Activated T-helper 1 cell treated with Interleukin-2 at 50 U/mL for 16 hours (primary cell): ENCODE results near the gene ST3GAL5.
"Not testable (repeated sequence)": the region's sequence is repeated elsewhere in the genome, so short reads cannot be mapped to it uniquely, and the experiment has no call there.

Source experiments
- DNase-seq: peaks from one replicate; pipeline ENCODE4 v3.0.0-alpha.2; 2020; ENCODE audit warnings: low read depth

The ST3GAL5 gene

DNA sequence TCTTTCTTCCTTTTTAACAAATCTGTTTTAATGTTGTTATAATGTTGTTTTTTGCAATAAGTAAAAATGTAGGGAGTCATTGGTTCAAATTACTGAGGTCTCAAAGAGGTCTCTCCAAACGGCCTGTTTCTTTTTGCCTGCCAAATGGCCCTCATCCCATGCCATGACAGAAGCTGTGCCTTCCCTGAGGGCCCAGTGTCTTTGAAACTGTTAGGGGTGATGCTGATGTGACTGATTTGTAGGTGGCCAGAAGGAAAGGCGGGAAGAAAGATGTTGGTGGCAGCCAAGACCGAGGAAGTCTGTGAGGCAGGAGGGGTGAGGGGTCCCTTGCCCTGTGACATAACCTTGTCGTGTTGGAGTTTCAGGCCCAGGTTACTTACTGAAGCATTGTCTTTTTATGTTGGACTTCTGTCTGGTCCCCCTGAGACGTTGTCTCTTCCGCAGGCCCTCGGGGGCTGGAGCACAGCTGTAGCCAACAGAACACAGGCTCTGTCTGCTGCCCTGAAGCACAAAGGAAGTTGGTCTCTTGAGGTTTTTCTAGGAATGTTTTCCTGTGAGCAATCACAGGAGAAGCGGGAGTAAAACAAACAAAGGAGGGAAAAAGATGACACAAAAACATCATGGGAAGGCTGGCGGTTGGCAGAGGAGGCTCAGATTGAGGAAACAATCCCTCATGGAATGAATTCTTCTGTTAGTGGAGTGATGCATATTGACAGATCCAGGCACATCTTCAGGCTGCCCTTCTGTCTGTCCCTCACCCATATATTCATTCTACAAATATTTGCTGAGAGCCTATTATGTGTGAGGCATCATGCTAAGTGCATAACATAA is 4.9 kb upstream of the ST3GAL5 start:
- DNase-seq = no peak

DNA sequence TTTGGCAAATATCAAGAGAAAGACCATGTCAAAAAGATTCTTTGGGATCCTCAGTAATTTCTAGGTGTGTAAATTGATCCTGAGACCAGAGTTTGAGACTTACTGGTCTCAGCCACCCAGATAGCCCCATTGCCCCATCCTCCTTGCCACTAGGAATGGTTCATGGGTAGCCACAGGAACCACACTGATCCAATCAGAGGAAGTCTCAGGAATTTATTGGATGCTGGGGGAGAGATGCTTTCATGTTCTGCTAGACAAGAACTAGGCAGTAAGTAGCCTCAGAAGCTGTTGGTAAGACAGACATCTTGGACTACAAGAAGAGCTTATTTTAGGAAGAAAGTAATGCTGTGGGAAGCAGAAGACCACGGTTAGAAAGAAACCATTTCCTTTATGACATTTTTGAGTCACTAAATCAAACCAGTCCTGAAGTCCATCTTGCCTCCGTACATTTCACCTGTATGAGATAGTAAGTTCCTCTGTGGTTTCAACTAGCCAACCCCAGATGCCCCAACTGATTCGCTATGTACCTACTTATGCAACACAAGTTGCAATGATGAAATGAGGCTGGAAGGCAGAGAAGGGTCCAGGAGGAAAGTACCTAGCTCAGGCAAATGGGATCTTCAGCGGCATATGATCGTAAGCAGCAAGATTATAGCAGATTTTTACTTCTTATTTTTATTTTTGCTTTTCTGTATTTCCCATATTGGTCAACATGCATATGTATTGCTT is 3.6 kb upstream of the ST3GAL5 start:
- no peak for DNase-seq

DNA sequence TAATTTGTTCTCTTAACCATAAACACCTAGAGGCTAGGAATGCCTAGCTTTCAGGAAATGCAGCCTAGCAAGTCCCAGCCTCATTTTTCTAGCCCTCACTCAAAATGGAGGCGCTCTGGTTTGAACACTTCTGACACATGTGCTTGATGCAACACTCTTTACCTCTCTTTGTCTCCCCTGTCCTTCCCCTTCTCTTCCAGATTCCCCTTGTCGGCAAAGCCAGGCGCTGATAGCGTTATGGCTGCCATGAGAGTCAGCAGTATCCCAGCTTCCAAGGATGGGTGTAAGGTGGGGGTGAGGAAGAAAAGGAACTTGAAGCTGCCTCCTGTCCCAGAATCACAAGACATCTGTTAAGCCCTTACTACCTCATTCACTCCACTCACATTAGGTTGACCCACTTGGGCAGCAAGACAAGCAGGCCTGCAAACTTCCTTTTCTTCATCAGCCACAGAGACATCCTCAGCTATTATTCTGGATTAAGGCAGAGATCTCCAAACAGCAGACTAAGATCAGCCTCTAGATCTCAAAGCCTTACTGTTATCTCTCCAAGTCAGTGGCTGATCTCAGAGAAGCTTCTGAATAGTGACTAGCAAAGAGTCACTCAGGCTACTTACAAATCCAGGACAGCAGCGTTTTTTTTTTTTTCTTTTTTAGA is 1.9 kb upstream of the ST3GAL5 start:
- DNase-seq = no peak

DNA sequence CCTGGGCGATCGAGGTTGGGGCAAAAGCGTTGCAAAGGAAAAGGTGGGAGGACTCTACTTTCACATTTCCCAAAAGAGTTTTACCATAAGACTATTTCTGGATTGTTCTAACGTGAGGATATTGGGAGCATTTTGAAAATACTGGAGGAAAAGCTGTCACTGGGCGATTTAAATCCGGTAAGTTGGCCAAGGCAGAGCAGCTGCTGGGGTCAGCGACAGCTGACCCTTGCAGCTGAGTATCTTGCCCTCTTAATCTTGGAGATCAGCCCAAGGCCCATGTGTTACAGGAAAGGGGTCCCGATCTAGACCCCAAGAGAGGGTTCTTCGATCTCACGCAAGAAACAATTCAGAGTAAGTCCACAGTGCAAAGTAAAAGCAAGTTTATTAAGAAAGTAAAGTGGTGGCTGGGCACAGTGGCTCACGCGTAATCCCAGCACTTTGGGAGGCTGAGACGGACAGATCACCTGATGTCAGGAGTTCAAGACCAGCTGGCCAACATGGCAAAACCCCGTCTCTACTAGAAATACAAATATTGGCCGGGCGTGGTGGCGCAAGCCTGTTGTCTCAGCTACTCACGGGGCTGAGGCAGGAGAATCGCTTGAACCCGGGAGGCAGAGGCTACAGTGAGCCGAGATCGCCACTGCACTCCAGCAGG is 964 bp upstream of the ST3GAL5 start:
- DNase-seq = no peak

DNA sequence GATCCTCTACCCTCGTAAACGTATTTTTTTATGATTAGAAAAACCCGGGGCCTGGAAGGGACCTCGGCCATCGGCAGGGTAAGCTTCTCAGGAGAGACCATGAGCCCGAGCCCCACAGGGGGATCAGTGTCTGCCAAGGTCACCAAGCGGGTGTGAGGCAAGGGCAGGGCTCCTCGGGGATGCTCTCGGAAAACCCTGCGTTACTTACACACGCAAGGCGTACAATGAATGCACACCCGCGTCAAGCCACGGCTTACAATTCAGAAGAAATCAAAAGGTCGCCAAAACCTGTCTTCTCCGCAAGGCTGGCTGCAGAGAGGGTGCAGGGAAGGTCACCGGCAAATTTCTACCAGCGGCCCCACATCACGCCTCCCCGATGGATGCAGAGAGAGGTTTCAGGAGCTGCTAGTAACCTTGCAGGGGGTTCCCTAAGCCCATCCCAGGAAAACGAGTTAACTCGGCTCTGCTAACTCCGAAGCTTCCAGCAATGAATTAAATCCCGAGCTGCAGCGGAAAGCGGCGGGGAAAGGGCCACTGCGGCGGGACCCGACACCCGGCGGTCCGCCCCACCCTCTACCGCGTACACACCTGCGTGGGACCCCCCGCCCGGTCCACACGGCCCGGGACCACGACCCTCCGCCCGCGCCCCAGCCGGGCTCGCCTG is 638 bp downstream of the ST3GAL5 start:
- DNase-seq = peak; percentile 3

DNA sequence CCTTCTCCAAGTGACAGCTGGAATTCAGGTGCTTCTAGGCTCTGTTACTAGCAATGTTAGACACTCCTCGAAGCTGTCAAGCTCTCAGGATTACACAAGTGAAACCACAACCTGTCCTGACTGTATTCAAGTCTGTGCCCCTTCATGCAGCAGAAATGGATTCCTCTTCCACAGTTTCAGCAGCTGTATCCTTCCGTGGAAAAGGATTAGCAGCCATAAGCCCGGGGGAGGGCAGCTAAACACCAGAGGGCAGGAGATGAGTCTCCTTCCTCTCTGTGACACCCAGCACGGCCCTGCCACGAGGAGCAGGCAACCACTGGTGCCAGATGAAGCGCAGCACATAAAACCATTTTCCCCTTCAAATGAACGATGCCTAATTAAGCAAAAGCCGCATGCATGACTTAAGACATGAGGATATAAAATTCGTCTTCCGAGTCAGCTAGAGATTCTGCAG is 1.2 kb downstream of the ST3GAL5 start:
- DNase-seq = peak; percentile 22

DNA sequence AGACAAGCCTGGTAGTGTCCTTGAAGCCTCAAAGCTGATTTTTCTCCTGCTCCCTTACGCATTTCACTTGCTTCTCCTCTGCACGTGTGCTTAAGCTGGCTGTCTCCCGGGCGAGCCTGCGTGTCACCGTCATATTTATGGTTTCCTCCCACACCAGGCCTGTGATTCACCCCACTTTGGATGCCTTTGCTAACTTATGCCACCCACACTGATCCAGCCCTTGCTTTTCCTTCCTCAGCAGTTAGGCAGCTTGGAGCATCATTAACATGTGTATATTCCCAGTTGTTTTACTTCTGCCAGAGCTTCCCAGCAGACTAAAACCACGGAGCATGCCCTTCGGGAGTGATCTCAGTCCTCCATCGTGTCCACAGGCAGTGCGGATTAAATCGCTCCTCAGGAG is 2.2 kb downstream of the ST3GAL5 start:
- peak; percentile 10 for DNase-seq

DNA sequence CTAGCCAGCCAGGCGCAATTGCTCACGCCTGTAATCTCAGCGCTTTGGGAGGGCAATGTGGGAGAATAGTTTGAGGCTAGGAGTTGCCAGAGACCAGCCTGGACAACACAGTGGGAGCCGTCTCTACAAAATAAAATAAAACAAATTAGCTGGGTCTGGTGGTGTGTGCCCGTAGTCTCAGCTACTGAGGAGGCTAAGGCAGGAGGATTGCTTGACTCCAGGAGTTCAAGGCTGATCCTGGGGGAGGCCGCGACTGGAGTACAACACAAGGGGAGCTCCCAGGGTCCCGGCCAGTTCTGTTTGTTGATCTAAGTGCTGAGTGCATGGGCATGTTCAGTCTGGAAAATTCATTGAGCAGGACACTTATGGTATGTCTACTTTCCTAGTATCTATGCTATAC is 2.6 kb downstream of the ST3GAL5 start:
- no peak for DNase-seq

DNA sequence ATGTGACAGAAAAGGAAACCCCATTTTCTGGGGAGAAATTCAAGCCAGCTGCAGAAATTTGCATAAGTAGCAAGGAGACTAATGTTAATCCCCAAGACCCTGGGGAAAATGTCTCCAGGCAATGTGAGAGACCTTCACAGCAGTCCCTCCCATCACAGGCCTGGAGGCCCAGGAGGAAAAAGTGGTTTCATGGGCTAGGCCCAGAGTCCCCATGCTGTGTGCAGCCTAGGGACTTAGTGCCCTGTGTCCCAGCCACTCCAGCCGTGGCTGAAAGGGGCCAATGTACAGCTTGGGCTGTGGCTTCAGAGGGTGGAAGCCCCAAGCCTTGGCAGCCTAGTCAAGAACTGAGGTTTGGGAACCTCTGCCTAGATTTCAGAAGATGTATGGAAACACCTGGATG is 7.0 kb downstream of the ST3GAL5 start:
- not testable (repeated sequence) for DNase-seq

DNA sequence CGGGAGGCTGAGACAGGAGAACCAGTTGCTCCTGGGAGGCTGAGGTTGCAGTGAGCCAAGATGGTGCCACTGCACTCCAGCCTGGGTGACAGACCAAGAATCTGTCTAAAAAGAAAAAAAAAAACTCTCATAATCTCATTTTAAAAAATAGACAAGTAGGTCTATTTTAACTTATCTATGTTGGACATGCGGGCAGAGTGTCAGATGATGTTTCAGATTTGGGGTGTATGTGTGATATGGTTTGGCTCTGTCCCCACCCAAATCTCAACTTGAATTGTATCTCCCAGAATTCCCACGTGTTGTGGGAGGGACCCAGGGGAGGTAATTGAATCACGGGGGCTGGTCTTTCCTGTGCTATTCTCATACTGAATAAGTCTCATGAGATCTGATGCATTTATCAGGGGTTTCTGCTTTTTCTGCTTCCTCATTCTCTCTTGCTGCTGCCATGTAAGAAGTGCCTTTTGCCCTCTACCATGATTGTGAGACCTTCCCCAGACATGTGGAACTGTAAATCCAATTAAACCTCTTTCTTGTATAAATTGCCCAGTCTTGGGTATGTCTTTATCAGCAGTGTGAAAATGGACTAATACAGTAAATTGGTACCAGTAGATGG is 8.0 kb downstream of the ST3GAL5 start:
- DNase-seq = not testable (repeated sequence)

DNA sequence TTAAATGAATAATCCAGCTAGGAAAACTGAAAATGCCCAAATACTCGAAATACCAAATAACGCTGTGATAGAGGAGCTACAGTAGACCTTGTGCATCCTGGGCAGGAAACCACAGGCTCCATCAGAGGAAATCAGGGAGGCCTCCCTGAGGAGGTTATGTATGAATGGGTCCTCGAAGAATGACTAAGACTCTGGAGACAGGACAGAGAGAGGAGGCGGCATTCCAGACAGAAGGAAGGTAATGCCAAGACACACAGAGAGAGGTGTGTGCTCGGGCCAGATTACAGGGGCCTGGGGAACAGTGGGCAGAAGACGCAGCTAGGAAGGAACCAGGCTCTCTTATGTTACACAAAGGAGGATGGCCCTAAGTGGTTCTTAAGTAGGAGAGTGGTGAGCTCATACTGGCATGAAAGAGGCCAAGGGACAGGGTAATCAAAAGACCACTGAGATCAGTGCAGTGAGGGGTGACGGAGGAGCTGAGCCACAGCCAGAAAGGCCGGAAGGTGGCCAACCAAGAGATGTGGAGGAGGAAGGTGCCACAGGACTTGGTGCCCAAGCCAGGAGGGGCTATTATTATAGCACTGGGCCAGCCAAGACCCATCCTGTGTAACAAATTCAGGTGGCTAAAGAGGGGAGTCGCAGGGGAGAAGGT is 9.9 kb downstream of the ST3GAL5 start:
- no peak for DNase-seq

DNA sequence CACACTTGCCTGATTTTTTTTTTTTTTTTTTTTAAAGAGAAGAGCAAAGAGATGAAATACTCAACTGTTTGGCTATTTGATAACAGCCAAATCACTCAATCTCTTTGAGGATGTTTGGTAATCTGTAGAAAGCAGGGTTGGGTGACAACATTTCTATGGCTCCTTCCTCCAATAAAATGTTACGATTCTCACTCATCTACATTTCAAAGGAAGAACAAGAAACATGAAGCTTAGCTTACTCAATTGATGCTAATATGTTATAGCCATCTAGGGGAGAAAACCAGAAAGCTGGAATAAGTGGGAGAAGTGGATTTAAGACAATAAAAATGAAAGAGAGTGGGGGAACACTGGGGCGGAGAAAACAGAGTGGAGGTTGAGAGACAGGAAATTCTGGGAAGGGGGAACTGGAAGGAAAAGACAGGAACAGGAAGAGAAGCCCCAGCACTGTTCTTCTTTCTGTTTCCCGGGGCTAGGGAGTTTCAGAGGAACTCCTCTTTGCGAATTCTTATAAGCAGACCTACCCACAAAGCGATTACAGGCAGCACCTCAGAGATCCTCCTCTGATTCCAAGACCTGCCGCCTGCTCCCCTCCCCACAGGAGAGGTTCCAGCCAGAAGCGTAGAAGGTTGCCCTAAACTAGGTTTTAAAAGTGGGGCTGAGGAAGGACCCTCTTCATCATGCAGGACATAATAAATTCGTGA is 13.3 kb downstream of the ST3GAL5 start:
- DNase-seq = no peak

DNA sequence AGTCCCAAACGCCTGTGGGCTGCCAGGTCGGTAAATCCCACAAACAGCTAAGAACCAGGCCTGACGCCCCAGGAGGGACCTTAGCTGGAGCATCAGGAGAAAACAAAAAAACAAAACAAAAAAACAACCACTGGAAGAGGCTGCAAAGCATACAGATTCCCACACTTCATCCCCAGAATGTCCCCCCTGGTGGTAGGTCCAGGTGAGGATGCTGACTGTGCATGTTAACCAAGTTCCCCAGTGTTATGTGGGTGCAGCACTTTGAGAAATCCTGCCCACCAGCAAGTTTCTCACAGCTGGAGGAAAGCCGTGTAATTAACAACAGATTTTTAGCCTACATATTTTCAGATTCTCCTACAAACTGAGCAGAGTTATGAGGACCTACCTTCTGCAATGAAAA is 15.1 kb downstream of the ST3GAL5 start:
- DNase-seq = no peak

DNA sequence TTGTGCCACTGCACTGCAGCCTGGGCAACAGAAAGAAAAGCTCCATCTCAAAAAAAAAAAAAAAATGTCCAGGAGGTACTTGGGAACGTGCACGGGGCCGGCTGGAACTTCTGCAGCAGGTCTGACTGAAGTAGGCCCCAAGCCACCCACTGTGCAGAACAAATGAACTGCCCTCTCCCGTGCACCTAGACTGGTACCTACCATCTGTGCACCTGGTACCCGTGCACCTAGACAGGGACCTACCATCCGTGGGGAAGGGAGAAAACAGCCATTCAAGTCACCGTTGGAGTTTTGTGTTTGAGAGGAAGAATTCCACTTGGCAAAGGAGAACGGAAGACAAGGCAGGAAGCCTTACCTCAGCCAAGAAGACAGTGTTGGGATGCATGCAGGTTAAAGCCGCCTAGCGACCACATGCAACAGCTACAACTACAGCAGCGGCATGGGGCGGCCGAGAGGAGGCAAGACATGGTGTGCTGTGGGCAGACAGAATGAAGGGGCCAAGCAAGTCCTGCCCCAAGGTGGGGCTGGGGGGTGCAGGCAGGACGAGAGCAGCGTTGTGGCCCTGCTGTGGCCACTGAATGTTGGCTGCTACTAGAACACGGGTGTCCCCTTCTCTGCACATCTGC is 16.1 kb downstream of the ST3GAL5 start:
- DNase-seq = no peak

DNA sequence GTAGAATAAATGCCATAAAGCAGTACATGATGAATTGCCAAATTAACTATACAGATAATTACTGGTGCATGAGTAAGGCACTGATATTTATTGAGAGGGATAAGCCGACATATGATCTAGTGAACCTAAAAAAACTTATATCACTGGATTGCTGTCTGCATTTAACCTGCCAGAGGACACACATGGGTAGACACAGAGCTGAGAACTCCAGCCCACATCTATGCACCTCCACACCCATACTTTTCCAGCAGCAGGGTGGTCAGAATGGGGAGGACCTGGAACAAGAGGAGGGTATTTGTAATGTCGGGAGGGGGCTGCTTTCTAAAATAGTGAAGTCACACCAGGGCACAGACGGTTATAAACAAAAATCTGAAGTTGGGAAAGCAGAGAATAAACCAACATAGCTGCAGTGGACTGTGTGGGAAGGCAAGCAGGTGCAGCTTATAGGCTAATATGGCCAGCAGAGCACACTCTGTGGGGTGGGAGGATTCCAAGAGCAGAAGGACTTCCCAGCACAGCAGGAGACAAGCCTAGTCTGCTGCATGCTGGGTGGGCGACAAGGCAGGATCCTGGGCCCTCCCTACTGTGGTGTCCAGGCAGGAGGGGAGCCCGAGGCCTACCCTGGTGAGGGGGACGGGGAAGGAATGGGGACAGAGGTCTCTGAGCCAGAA is 17.2 kb downstream of the ST3GAL5 start:
- DNase-seq = no peak

DNA sequence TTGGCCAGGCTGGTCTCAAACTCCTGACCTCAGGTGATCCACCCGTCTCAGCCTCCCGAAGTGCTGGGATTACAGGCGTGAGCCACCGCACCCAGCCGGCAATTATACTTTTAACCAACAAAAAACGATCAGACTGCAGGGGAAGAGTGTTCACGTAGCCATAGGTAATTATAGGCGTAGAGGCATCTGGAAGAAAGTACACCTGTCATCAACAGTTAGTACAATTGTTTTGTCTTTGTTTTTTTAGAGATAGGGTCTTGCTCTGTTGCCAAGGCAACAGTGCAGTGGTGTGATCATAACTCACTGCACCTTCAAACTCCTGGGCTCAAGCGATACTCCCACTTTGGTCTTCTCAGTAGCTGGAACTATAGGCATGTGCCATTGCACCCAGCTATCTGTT is 20.0 kb downstream of the ST3GAL5 start:
- no peak for DNase-seq

DNA sequence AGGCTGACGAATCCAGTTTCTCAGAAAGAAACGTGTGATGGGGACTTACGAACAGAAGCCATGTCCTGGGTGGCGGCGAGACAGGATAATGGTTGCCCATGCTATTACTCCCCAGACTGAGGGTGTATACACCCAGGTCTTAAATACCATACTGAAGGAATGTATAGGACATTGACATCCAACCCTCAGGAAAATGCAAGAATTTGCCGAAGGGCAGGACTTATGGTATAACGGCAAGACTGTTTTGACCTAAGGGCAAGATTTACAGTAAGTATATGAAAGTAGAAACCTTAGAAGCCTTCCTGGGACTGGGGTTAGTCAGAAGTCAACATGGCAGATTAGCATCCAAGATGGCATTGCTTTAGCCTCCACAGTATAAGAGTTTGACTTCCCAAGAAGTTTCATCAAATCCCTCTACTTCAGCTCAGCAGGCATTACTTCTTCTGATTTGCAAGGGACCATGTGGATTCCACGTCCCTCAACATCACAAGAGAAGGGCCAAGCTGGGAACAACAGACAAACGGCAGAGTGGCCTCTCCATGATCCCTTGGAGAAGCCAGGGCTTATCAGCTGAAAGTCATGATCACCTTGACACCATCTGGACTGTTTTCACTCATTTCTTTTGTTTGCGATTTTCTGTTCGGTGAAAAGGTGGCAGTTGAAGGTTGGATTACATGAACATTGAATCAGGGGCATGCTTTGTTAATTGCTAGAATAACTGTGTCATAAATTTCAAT is 21.1 kb downstream of the ST3GAL5 start:
- DNase-seq = no peak

DNA sequence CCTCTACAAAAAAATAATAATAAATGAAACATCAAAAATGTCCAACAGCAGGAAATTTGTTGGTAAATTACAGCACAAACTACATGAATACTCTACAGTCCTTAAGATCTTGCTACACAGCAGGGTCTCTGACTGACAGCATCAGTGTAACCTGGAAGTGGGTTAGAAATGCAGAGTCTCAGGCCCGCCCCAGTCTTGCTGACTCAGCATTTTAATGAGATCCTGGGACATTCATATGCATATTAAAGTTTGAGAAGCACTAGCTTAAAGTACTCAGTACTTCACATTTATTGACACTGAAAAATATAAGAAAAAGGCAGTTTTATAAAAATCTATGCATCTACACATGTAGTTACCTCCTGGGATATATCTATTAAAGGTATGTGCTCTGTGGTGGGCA is 21.7 kb downstream of the ST3GAL5 start:
- DNase-seq = no peak
